PFSK-1 (cell line): ENCODE results near the gene HDAC6.

Source experiments
- FOXP2 ChIP-seq: optimal IDR thresholded peaks from 2 replicates; pipeline ENCODE3; 2011; ENCODE audit warnings: borderline replicate concordance, control low read depth, inconsistent platforms; ENCODE audit not compliant: insufficient read depth; ENCODE audit errors: extremely low read length, extremely low read depth
- POLR2AphosphoS5 ChIP-seq: IDR thresholded peaks from 2 replicates; pipeline ENCODE4 v1.6.1; 2012; ENCODE audit warnings: low read depth, mild to moderate bottlenecking, control low read depth, low read length, moderate library complexity
- SIN3A ChIP-seq: IDR thresholded peaks from 2 replicates; pipeline ENCODE4 v1.6.1; 2012; ENCODE audit warnings: mild to moderate bottlenecking, low read length, moderate library complexity, borderline replicate concordance; ENCODE audit not compliant: insufficient read depth
- TAF1 ChIP-seq: IDR thresholded peaks from 2 replicates; pipeline ENCODE4 v1.6.1; 2012; ENCODE audit warnings: low read length, control low read depth, borderline replicate concordance; ENCODE audit not compliant: insufficient read depth
- TF ChIP-seq, protein P1 (sequence below), 2 experiments: IDR thresholded peaks; 2 replicates each; pipeline versions ENCODE4 v1.6.1 to v1.8.0; 2011 to 2012; ENCODE audit warnings: low read depth in 2 of 2, low read length in 2 of 2, control low read depth in 1 of 2, inconsistent platforms in 1 of 2, mild to moderate bottlenecking in 1 of 2, moderate library complexity in 1 of 2; ENCODE audit not compliant: insufficient read depth in 1 of 2

DNA sequence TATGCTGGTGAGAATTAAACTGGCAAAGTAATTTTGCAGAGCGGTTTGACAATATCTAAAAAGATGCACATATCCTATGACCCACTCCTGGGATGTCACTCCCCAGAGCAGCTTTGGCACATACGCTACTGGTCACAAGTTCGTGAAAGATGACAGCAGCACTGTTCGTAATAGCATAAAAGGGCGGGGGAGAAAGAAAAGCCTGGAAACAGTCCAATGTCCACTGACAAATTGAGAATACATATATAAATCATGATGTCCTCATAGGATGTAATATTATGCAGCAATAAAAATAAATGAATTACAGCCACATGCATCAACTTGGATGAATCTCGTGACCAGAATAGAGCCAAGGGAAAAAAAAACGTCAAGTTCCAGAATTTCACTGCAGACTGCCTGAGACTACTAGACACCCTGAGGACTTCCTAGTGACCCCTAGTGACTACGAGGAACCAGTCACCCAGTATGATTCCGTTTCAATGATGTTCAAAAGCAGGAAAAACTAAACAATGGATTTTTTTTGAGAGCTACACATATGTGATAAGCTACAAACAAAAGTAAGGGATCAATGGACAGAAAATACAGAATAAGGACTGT, 31.8 kb downstream of the HDAC6 start:
- TF ChIP-seq, protein P1, sequence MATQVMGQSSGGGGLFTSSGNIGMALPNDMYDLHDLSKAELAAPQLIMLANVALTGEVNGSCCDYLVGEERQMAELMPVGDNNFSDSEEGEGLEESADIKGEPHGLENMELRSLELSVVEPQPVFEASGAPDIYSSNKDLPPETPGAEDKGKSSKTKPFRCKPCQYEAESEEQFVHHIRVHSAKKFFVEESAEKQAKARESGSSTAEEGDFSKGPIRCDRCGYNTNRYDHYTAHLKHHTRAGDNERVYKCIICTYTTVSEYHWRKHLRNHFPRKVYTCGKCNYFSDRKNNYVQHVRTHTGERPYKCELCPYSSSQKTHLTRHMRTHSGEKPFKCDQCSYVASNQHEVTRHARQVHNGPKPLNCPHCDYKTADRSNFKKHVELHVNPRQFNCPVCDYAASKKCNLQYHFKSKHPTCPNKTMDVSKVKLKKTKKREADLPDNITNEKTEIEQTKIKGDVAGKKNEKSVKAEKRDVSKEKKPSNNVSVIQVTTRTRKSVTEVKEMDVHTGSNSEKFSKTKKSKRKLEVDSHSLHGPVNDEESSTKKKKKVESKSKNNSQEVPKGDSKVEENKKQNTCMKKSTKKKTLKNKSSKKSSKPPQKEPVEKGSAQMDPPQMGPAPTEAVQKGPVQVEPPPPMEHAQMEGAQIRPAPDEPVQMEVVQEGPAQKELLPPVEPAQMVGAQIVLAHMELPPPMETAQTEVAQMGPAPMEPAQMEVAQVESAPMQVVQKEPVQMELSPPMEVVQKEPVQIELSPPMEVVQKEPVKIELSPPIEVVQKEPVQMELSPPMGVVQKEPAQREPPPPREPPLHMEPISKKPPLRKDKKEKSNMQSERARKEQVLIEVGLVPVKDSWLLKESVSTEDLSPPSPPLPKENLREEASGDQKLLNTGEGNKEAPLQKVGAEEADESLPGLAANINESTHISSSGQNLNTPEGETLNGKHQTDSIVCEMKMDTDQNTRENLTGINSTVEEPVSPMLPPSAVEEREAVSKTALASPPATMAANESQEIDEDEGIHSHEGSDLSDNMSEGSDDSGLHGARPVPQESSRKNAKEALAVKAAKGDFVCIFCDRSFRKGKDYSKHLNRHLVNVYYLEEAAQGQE (IDR thresholded peaks at IDR 0.05; ENCODE audit: insufficient read depth in 1 of 2, low read depth in 2 of 2, low read length in 2 of 2), result no peak
- no peak for TF ChIP-seq POLR2AphosphoS5
- TF ChIP-seq TAF1, result no peak
- TF ChIP-seq SIN3A, result no peak
- no peak for TF ChIP-seq FOXP2
